Vagina (tissue), 2 donors: Measurements from ENCODE around the gene ARL3.

Source experiments
- CTCF ChIP-seq, 3 experiments: fragments of 450-650 bp in 2 of 3; fragments of 200-600 bp in 1 of 3; sonication (generic) in 1 of 3; IDR thresholded peaks; one replicate each; pipeline ENCODE4 v1.5.1; 2017 to 2019; ENCODE audit warnings: antibody characterized with exemption in 3 of 3, mild to moderate bottlenecking in 2 of 3, moderate library complexity in 2 of 3
- POLR2AphosphoS5 ChIP-seq, 2 donors: sonication (generic); formaldehyde crosslinking; IDR thresholded peaks; one replicate each; pipeline ENCODE4 v1.9.0; 2017; ENCODE audit warnings: antibody characterized with exemption in 2 of 2, mild to moderate bottlenecking in 2 of 2, low read depth in 1 of 2; ENCODE audit not compliant: insufficient read depth in 1 of 2

- TF ChIP-seq POLR2AphosphoS5 (IDR thresholded peaks at IDR 0.05; ENCODE audit: insufficient read depth in 1 of 2, low read depth in 1 of 2) (no peak), CTCF (IDR thresholded peaks at IDR 0.05) (no peak)
These were observed 88.0 kb downstream of the ARL3 start for GRCh38 chr10:102626026-102626685.
